SJSA1 (cell line): ENCODE results near the gene CLDN10. TPM values are rescaled to one million over a fixed set of nuclear protein-coding genes. Genes with fewer than 3 reads are reported as not detected.

ENCODE experiments used
- DNase-seq, 2 experiments: peaks; one replicate each; pipeline ENCODE4 v3.0.0-alpha.2; 2015 to 2020; ENCODE audit warnings: low spot score in 2 of 2, low read depth in 1 of 2
- H3K27ac ChIP-seq: fragments of 250-450 bp; sonication (Bioruptor Pico); 2 replicates; pipeline ENCODE4 v1.5.1; 2020; ENCODE audit warnings: mild to moderate bottlenecking, moderate library complexity
- H3K27me3 ChIP-seq: fragments of 250-450 bp; sonication (Bioruptor Pico); replicated peaks from 2 replicates; pipeline ENCODE4 v1.5.1; 2020; ENCODE audit warnings: mild to moderate bottlenecking, moderate library complexity
- H3K36me3 ChIP-seq: fragments of 250-450 bp; sonication (Bioruptor Pico); 2 replicates; pipeline ENCODE4 v1.5.1; 2020; ENCODE audit warnings: mild to moderate bottlenecking
- H3K4me1 ChIP-seq: fragments of 250-450 bp; sonication (Bioruptor Pico); replicated peaks from 2 replicates; pipeline ENCODE4 v1.6.1; 2021; ENCODE audit warnings: mild to moderate bottlenecking
- H3K4me3 ChIP-seq: fragments of 250-450 bp; sonication (Bioruptor Pico); 2 replicates; pipeline ENCODE4 v1.5.1; 2020; ENCODE audit warnings: mild to moderate bottlenecking
- H3K9me3 ChIP-seq: fragments of 250-450 bp; sonication (Bioruptor Pico); replicated peaks from 2 replicates; pipeline ENCODE4 v1.5.1; 2020; ENCODE audit warnings: mild to moderate bottlenecking
- total RNA-seq: library from RNA; depleted of rRNA; stranded (reverse); fragments of >200 nt; shearing (Covaris generic); gene quantifications from 2 replicates; pipeline ENCODE4 v1.2.3, GENCODE V29; 2014; rRNA removed

CLDN10 gene
- total RNA-seq, 1 experiment from 2014 or later, result not detected

GRCh38 chr13:95620825-95621498, 68.4 kb downstream of the CLDN10 start:
- Histone ChIP-seq H3K4me3 (no peak overlapping the region), H3K9me3 (no peaks in the 10 kb centered on the region), H3K27me3 (no peaks in the 10 kb centered on the region), H3K4me1 (no peaks in the 10 kb centered on the region), H3K36me3 (peaks cover 58% of the 10 kb centered on the region), H3K27ac (no peak overlapping the region)
- DNase-seq, result no peak

- Histone ChIP-seq H3K27me3 (no peaks in the 10 kb centered on the region), H3K9me3 (no peaks in the 10 kb centered on the region), H3K4me3 (no peak overlapping the region), H3K36me3 (peaks cover 72% of the 10 kb centered on the region), H3K27ac (no peak overlapping the region), H3K4me1 (0 out of 2 replicates have a peak, but pooled peaks cover 5% of the 10 kb centered on the region)
- DNase-seq, result no peak
Observed at GRCh38 chr13:95623141-95623540, 70.6 kb downstream of the CLDN10 start.

GRCh38 chr13:95624020-95624419, 71.5 kb downstream of the CLDN10 start:
- H3K36me3 ChIP-seq, result peaks cover 77% of the 10 kb centered on the region
- H3K27ac ChIP-seq, result no peak overlapping the region
- H3K27me3 ChIP-seq, result no peaks in the 10 kb centered on the region
- no peaks in the 10 kb centered on the region for H3K9me3 ChIP-seq
- H3K4me3 ChIP-seq, result no peak overlapping the region
- H3K4me1 ChIP-seq, result 0 out of 2 replicates have a peak, but pooled peaks cover 5% of the 10 kb centered on the region
- peak in 1 of 2 experiments; percentile 19 for DNase-seq

GRCh38 chr13:95626768-95627167, 74.2 kb downstream of the CLDN10 start:
- no peaks in the 10 kb centered on the region for H3K27me3 ChIP-seq
- no peaks in the 10 kb centered on the region for H3K9me3 ChIP-seq
- DNase-seq, result no peak
- no peak overlapping the region for H3K4me3 ChIP-seq
- 0 out of 2 replicates have a peak, but pooled peaks cover 5% of the 10 kb centered on the region for H3K4me1 ChIP-seq
- peaks cover 74% of the 10 kb centered on the region for H3K36me3 ChIP-seq
- no peak overlapping the region for H3K27ac ChIP-seq

GRCh38 chr13:95627590-95627989, 75.1 kb downstream of the CLDN10 start:
- no peaks in the 10 kb centered on the region for H3K9me3 ChIP-seq
- H3K4me3 ChIP-seq, result no peak overlapping the region
- H3K4me1 ChIP-seq, result 0 out of 2 replicates have a peak, but pooled peaks cover 5% of the 10 kb centered on the region
- no peak overlapping the region for H3K27ac ChIP-seq
- no peaks in the 10 kb centered on the region for H3K27me3 ChIP-seq
- H3K36me3 ChIP-seq, result peaks cover 72% of the 10 kb centered on the region
- no peak for DNase-seq

- H3K4me1 ChIP-seq, result 0 out of 2 replicates have a peak, but pooled peaks cover 5% of the 10 kb centered on the region
- no peak overlapping the region for H3K27ac ChIP-seq
- H3K36me3 ChIP-seq, result peaks cover 71% of the 10 kb centered on the region
- no peaks in the 10 kb centered on the region for H3K9me3 ChIP-seq
- DNase-seq, result no peak
- H3K4me3 ChIP-seq, result no peak overlapping the region
- H3K27me3 ChIP-seq, result no peaks in the 10 kb centered on the region
Observed at GRCh38 chr13:95628488-95628887, 76.0 kb downstream of the CLDN10 start.

- Histone ChIP-seq H3K9me3 (no peaks in the 10 kb centered on the region), H3K27ac (no peak overlapping the region), H3K27me3 (no peaks in the 10 kb centered on the region), H3K36me3 (peaks cover 66% of the 10 kb centered on the region), H3K4me1 (0 out of 2 replicates have a peak, but pooled peaks cover 5% of the 10 kb centered on the region), H3K4me3 (no peak overlapping the region)
- no peak for DNase-seq
Observed at GRCh38 chr13:95629071-95629470, 76.6 kb downstream of the CLDN10 start.

Other genes with a start within 250 kb of the CLDN10 start
- gene DZIP1, start 92.0 kb downstream of the CLDN10 start, total RNA-seq, result 22.2 and 24.7 TPM in 2 replicates
- 30.4 and 37.9 TPM in 2 replicates for gene DNAJC3, start 124.4 kb downstream of the CLDN10 start, total RNA-seq